Cardiac muscle cell (in vitro differentiated cells and primary cell): ENCODE results near the gene CELF5. TPM values are rescaled to one million over a fixed set of nuclear protein-coding genes. Genes with fewer than 3 reads are reported as not detected.

Experiments
- DNase-seq, 2 donors: peaks; one replicate each; pipeline versions ENCODE4 v3.0.0 to v3.0.0-alpha.2; 2010 to 2017; ENCODE audit warnings: low read depth in 1 of 2, low spot score in 1 of 2
- H3K27ac ChIP-seq: fragments of 200-600 bp; sonication (generic); 2 replicates; pipeline ENCODE4 v1.5.1; 2016
- H3K27me3 ChIP-seq: fragments of 200-600 bp; sonication (generic); 2 replicates; pipeline ENCODE4 v1.6.0; 2016; ENCODE audit warnings: control low read depth
- H3K36me3 ChIP-seq: fragments of 200-600 bp; sonication (generic); 2 replicates; pipeline ENCODE4 v1.5.1; 2016; ENCODE audit warnings: control low read depth
- H3K4me1 ChIP-seq: fragments of 200-600 bp; sonication (generic); 2 replicates; pipeline ENCODE4 v1.8.1; 2017; ENCODE audit warnings: low read depth, mild to moderate bottlenecking, mixed run types
- H3K4me3 ChIP-seq: fragments of 200-600 bp; sonication (generic); 2 replicates; pipeline ENCODE4 v1.5.1; 2016; ENCODE audit warnings: mild to moderate bottlenecking
- H3K9me3 ChIP-seq: fragments of 200-600 bp; sonication (generic); 2 replicates; pipeline ENCODE4 v1.5.1; 2017; ENCODE audit warnings: low read depth, mild to moderate bottlenecking, control low read depth
- polyA plus RNA-seq: library from polyadenylated mRNA; unstranded; fragments of >200 nt; fragmentation: Nextera tagmentation; extraction: Ambion mirVana; gene quantifications from 2 replicates; pipeline ENCODE4 v1.2.1, GENCODE V29; 2016
- total RNA-seq: library from RNA; depleted of rRNA; stranded (reverse); fragments of >200 nt; gene quantifications from 2 replicates; pipeline ENCODE4 v1.2.3, GENCODE V29; 2016
- TF ChIP-seq, protein P1 (sequence below): IDR thresholded peaks from 2 replicates; pipeline ENCODE4 v1.5.1; 2012; ENCODE audit warnings: low read depth, mild to moderate bottlenecking, low read length

Gene CELF5
- total and polyA plus RNA-seq, 2 experiments from 2014 or later = 4.5 to 8.4 TPM

DNA sequence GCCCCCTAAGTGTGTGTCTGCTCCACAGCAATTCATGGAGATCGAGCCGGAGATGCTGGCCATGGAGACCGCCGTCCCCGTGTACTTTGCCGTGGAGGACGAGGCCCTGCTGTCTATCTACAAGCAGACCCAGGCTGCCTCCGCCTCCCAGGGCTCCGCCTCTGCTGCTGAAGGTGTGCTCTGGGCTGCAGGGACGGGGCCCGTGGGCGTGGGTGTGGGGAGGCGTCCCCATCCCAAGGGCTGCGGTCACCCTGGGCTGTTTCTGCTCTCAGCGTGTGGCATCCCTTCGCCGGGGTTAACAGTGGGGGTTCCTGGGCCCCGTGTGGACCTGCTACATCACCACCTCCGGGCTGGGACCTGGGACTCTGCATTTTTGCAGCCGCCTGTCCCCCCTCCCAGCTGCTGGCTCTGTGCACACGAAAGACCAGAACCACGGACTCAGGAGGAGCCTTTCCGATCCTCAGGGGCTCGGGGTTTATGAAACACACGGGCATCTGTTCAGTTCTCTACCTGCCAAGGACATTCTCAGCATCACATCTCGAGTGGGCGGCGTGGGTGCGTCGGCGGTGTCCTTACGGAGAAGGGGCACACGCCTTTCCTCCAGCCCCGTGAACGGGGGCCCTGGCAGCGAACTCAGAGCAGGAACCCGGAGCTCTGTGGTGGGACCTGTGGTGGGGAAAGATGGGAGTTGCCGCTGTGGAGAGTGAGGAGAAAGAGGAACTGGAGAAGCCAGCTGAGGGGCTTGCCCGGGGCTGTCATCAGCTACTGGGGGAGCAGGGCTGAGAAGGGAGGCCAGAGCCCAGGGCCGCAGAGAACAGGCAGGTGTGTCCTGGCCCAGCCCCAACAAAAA is 31.0 kb upstream of the CELF5 start:
- Histone ChIP-seq H3K36me3 (no peaks in the 10 kb centered on the region), H3K4me1 (no peaks in the 10 kb centered on the region), H3K27ac (no peak overlapping the region), H3K9me3 (no peaks in the 10 kb centered on the region), H3K4me3 (no peak overlapping the region), H3K27me3 (no peaks in the 10 kb centered on the region)
- TF ChIP-seq, protein P1, sequence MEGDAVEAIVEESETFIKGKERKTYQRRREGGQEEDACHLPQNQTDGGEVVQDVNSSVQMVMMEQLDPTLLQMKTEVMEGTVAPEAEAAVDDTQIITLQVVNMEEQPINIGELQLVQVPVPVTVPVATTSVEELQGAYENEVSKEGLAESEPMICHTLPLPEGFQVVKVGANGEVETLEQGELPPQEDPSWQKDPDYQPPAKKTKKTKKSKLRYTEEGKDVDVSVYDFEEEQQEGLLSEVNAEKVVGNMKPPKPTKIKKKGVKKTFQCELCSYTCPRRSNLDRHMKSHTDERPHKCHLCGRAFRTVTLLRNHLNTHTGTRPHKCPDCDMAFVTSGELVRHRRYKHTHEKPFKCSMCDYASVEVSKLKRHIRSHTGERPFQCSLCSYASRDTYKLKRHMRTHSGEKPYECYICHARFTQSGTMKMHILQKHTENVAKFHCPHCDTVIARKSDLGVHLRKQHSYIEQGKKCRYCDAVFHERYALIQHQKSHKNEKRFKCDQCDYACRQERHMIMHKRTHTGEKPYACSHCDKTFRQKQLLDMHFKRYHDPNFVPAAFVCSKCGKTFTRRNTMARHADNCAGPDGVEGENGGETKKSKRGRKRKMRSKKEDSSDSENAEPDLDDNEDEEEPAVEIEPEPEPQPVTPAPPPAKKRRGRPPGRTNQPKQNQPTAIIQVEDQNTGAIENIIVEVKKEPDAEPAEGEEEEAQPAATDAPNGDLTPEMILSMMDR = no peak
- no peak for DNase-seq

DNA sequence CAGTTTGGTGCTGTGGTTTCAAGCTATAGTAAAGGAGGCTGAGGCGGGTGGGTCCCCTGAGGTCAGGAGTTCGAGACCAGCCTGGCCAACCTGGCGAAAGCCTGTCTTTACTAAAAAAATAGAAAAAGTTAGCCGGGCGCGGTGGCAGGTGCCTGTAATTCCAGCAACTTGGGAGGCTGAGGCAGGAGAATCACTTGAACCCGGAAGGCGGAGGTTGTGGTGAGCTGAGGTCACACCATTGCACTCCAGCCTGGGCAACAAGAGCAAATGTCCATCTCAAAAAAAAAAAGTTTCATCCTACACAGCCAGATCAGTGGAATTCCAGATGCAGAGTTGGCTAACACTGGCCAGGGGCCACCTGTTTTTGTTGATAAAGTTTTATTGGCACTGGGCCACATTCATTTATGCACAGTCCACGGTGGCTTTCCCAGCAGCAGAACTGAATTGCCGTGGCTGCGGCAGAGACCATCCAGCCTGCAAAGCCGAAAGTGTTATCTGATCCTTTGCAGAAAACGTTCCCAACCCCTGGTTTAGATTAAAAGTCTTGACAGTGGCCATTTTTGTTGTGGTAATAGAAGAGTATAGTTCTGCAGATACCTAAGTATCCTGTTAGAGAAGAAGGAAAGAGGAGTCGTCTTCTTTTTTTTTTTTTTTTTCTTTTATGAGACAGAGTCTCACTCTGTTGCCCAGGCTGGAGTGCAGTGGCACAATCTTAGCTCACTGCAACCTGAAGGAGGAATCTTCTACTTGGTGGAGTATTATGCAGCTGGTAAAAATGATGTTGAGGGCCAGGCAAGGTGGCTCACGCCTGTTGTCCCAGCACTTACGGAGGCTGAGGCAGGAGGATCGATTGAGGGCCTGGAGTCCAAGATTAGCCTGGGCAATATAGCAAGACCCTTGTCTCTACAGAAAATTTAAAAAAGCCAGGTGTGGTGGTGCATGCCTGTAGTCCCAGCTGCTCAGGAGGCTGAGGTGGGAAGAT is 30.1 kb upstream of the CELF5 start:
- no peaks in the 10 kb centered on the region for H3K27me3 ChIP-seq
- no peak overlapping the region for H3K27ac ChIP-seq
- TF ChIP-seq, protein P1 = no peak
- no peaks in the 10 kb centered on the region for H3K9me3 ChIP-seq
- DNase-seq = no peak
- no peaks in the 10 kb centered on the region for H3K4me1 ChIP-seq
- H3K36me3 ChIP-seq = no peaks in the 10 kb centered on the region
- H3K4me3 ChIP-seq = no peak overlapping the region

DNA sequence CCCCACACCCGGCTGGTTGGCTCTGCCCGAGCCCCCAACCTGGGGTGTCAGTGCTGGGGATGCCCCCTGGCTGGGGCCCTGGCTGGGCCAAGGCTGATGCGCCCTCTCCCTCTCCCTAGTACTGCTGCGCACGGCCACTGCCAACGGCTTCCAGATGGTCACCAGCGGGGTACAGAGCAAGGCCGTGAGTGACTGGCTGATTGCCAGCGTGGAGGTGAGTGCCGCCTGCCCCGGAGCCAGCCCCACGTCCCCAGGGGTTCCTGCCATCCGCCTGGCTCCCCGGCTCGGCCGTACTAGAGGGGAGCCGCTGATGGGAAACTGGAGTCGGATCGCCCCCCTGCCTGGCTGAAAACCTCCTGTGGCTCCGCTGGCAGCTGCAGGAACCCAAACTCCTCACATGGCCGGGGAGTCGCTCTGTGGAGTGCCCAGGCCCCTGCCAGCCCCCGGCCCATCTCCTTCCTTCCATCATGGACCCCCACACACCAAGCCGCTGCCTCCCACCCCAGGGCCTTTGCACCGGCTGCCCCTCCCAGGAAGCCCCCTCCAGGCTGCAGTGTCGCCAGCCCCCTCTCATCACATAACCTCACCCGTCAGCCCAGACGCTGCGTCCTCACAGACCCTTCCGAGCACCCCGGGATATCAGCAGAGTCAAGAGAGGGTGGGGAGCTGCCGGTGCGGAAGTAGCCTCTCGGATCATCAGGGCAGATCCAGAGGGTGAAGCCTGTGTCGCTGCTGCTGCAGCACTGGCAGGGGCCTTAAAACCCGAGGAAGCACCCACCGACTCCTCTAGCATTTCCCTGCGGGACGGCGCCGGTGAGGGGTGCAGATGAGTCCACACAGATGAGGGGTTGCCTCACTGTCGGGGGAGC is 28.2 kb upstream of the CELF5 start:
- Histone ChIP-seq H3K36me3 (no peaks in the 10 kb centered on the region), H3K27me3 (no peaks in the 10 kb centered on the region), H3K4me3 (no peak overlapping the region), H3K27ac (no peak overlapping the region), H3K4me1 (no peaks in the 10 kb centered on the region), H3K9me3 (no peaks in the 10 kb centered on the region)
- DNase-seq = no peak
- TF ChIP-seq, protein P1 = no peak

DNA sequence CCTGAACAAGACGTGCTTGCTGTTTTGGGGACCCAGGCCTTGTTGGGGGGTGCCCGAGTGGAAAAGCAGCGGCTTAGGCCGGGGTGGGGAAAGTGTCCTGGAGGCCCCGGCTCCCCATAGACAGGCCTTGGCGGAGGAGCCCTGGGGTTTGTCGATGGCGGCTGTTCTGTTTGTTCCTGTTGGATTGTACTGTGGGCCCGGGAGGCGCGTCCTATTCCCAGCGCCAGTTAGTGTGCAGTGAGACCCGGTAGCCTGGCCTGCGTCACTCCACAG is 27.6 kb upstream of the CELF5 start:
- Histone ChIP-seq H3K9me3 (no peaks in the 10 kb centered on the region), H3K27me3 (no peaks in the 10 kb centered on the region), H3K4me3 (no peak overlapping the region), H3K4me1 (no peaks in the 10 kb centered on the region), H3K27ac (no peak overlapping the region), H3K36me3 (no peaks in the 10 kb centered on the region)
- no peak for DNase-seq
- TF ChIP-seq, protein P1 = no peak
